B cell (primary cell): ENCODE measurements around the gene WDR70. TPM values are rescaled to one million over a fixed set of nuclear protein-coding genes. Genes with fewer than 3 reads are reported as not detected.

Source experiments
- ATAC-seq: fragments of 200-7000 bp; cut with Tn5 transposase; one replicate; pipeline ENCODE4 v1.10.0; 2021; ENCODE audit warnings: low read depth, mild to moderate bottlenecking, moderate number of reproducible peaks, moderate library complexity
- CTCF ChIA-PET: fragments of 350-600 bp; sonication (Branson Sonifier 250); formaldehyde crosslinking; loops from one replicate; lab custom pipeline; 2021; ENCODE audit warnings: antibody characterized with exemption, inconsistent platforms; lab: Charles Lee
- POLR2A ChIA-PET: fragments of 350-600 bp; sonication (Branson Sonifier 250); formaldehyde crosslinking; loops from one replicate; lab custom pipeline; 2021; ENCODE audit warnings: antibody characterized with exemption; lab: Charles Lee
- DNase-seq: peaks from one replicate; pipeline ENCODE4 v3.0.0; 2013
- H2AFZ ChIP-seq: 2 replicates; pipeline ENCODE4 v1.6.1; 2012; ENCODE audit warnings: mild to moderate bottlenecking, low read depth, low read length; ENCODE audit not compliant: insufficient read depth, poor library complexity, severe bottlenecking
- H3K27ac ChIP-seq, 2 donors: 1 replicate in 1 of 2; 2 replicates in 1 of 2; pipeline ENCODE4 v1.5.1; 2012 to 2013; ENCODE audit warnings: low read length in 2 of 2, mild to moderate bottlenecking in 2 of 2, moderate library complexity in 1 of 2
- H3K27me3 ChIP-seq, 4 experiments: fragments of 200-600 bp in 1 of 4; sonication (generic) in 1 of 4; replicated peaks in 1 of 4; 1 replicate in 2 of 4; 2 replicates in 2 of 4; pipeline versions ENCODE4 v1.6.1 to v1.7.0; 2013 to 2016; ENCODE audit warnings: low read length in 3 of 4, mild to moderate bottlenecking in 2 of 4, mixed read lengths in 1 of 4, moderate library complexity in 1 of 4; ENCODE audit not compliant: insufficient read depth in 4 of 4, control insufficient read depth in 3 of 4; ENCODE audit errors: control extremely low read depth in 1 of 4
- H3K36me3 ChIP-seq, 2 experiments: replicated peaks in 1 of 2; 1 replicate in 1 of 2; 2 replicates in 1 of 2; pipeline versions ENCODE4 v1.6.1 to v1.7.1; 2013; ENCODE audit warnings: low read length in 1 of 2; ENCODE audit not compliant: insufficient read depth in 2 of 2, control insufficient read depth in 1 of 2; ENCODE audit errors: control extremely low read depth in 1 of 2, extremely low read depth in 1 of 2
- H3K4me1 ChIP-seq, 2 donors: fragments of 200-600 bp in 1 of 2; sonication (generic) in 1 of 2; 1 replicate in 1 of 2; 2 replicates in 1 of 2; pipeline versions ENCODE4 v1.5.1 to v1.6.1; 2013 to 2017; ENCODE audit warnings: low read length in 2 of 2; ENCODE audit not compliant: control insufficient read depth in 2 of 2, insufficient read depth in 2 of 2
- H3K4me2 ChIP-seq: replicated peaks from 2 replicates; pipeline ENCODE3; 2012; ENCODE audit warnings: mild to moderate bottlenecking, low read depth, low read length; ENCODE audit not compliant: poor library complexity, severe bottlenecking
- H3K4me3 ChIP-seq, 5 experiments: fragments of 200-600 bp in 1 of 5; sonication (generic) in 1 of 5; 1 replicate in 3 of 5; 2 replicates in 2 of 5; pipeline versions ENCODE4 v1.5.1 to v1.7.0; 2011 to 2016; ENCODE audit warnings: low read length in 4 of 5, mild to moderate bottlenecking in 4 of 5, low read depth in 2 of 5, control low read depth in 1 of 5, moderate library complexity in 1 of 5; ENCODE audit not compliant: insufficient read depth in 1 of 5; ENCODE audit errors: control extremely low read depth in 1 of 5, extremely low read depth in 1 of 5
- H3K79me2 ChIP-seq: fragments of 200-600 bp; sonication (generic); one replicate; pipeline ENCODE4 v1.6.0; 2016; ENCODE audit warnings: low read length; ENCODE audit not compliant: control insufficient read depth, insufficient read depth
- H3K9ac ChIP-seq: fragments of 200-600 bp; sonication (generic); 2 replicates; pipeline ENCODE4 v1.6.1; 2017; ENCODE audit warnings: mild to moderate bottlenecking, low read length, moderate library complexity
- H3K9me3 ChIP-seq, 3 donors: one replicate each; pipeline versions ENCODE4 v1.6.1 to v1.7.1; 2013; ENCODE audit warnings: low read length in 2 of 3; ENCODE audit not compliant: control insufficient read depth in 2 of 3, insufficient read depth in 1 of 3; ENCODE audit errors: control extremely low read depth in 1 of 3
- H4K20me1 ChIP-seq: 2 replicates; pipeline ENCODE4 v1.6.0; 2012; ENCODE audit warnings: mild to moderate bottlenecking, low read length; ENCODE audit not compliant: insufficient read depth, control insufficient read depth, poor library complexity, severe bottlenecking
- H3K27ac Mint-ChIP-seq: one replicate; pipeline ENCODE4 v1.8.0; 2021; ENCODE audit warnings: mixed read lengths
- H3K27me3 Mint-ChIP-seq: one replicate; pipeline ENCODE4 v1.8.0; 2021; ENCODE audit warnings: mixed read lengths
- H3K4me1 Mint-ChIP-seq: one replicate; pipeline ENCODE4 v1.8.0; 2021; ENCODE audit warnings: mixed read lengths
- H3K4me3 Mint-ChIP-seq: one replicate; pipeline ENCODE4 v1.8.0; 2021; ENCODE audit warnings: mixed read lengths
- H3K9me3 Mint-ChIP-seq: one replicate; pipeline ENCODE4 v1.8.0; 2022; ENCODE audit warnings: mixed read lengths; ENCODE audit not compliant: insufficient read depth
- CTCF ChIP-seq: fragments of 200-600 bp; IDR thresholded peaks from one replicate; pipeline ENCODE4 v1.8.0; 2022; ENCODE audit warnings: antibody characterized with exemption, mild to moderate bottlenecking
- EZH2 ChIP-seq: IDR thresholded peaks from 2 replicates; pipeline ENCODE4 v1.6.1; 2012; ENCODE audit warnings: borderline replicate concordance, low read depth, mild to moderate bottlenecking, moderate library complexity, low read length; ENCODE audit not compliant: insufficient read depth, poor library complexity, severe bottlenecking
- WGBS: methylation state at CpG from one replicate; pipeline ENCODE4 v1.1.5; 2013; ENCODE audit warnings: missing lambda C conversion rate; ENCODE audit not compliant: insufficient coverage; 5-methylcytosine and 5-hydroxymethylcytosine counted together
- intact Hi-C: fragments of 100-400 bp; cut with micrococcal nuclease; formaldehyde crosslinking; loops from one replicate; pipeline ENCODE4 v1.10.0; 2022
- polyA plus RNA-seq: library from polyadenylated mRNA; depleted of rRNA; stranded (reverse); fragments of >200 nt; gene quantifications from 2 replicates; pipeline ENCODE4 v1.2.3, GENCODE V29; 2012
- total RNA-seq, 2 donors: library from RNA; stranded (reverse); fragments of 120-200 nt in 1 of 2; gene quantifications; 1 replicate in 1 of 2; 2 replicates in 1 of 2; pipeline versions ENCODE4 v1.2.3 to v1.2.4, GENCODE V29; 2013 to 2022

Gene WDR70
- total and polyA plus RNA-seq, 2 donors (not counting 1 experiment from before 2014, with no cell fraction given) = 12.8 to 46.8 TPM

DNA sequence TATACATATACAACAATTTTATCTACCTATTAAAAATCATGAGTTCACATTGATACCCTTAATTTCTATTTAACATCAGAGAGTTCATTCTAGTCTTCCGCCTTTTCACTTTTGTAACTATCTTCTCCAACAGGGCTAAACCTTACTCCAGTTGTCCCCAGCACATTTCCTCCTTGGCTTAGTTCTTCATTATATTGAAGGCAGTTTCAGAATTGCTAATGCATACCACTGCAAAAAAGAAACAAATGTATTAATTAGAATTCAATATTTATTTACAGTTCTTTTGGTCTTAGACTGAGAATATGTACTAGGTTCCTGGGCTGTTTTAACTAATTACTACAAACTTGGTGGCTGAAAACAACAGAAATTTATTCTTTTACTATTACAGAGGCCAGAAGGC, 132.5 kb downstream of the WDR70 start:
- Mint-ChIP-seq H3K4me3 (no peak overlapping the region), H3K27ac (no peak overlapping the region), H3K9me3 (no peaks in the 10 kb centered on the region), H3K4me1 (no peaks in the 10 kb centered on the region), H3K27me3 (no peaks in the 10 kb centered on the region)
- no peaks in the 10 kb centered on the region for H3K79me2 ChIP-seq
- no peaks in the 10 kb centered on the region for H3K4me1 ChIP-seq
- TF ChIP-seq CTCF = no peak
- TF ChIP-seq EZH2 = no peak
- H3K27ac ChIP-seq = no peak overlapping the region
- H4K20me1 ChIP-seq = no peaks in the 10 kb centered on the region
- H3K27me3 ChIP-seq = no peaks in the 10 kb centered on the region
- intact Hi-C loops = no loop called here
- ATAC-seq = no peak
- WGBS = 100% methylated on average over 1 of the region's 1 CpG
- ChIA-PET CTCF (no interaction called here), POLR2A (no interaction called here)
- peaks cover 0 to 4% (median 0%) of the 10 kb centered on the region in 3 donors for H3K9me3 ChIP-seq
- DNase-seq = no peak
- H3K36me3 ChIP-seq = peaks cover 0 to 2% of the 10 kb centered on the region in 2 experiments
- no peak overlapping the region for H2AFZ ChIP-seq
- no peak overlapping the region for H3K4me2 ChIP-seq
- no peak overlapping the region for H3K4me3 ChIP-seq
- H3K9ac ChIP-seq = no peak overlapping the region

DNA sequence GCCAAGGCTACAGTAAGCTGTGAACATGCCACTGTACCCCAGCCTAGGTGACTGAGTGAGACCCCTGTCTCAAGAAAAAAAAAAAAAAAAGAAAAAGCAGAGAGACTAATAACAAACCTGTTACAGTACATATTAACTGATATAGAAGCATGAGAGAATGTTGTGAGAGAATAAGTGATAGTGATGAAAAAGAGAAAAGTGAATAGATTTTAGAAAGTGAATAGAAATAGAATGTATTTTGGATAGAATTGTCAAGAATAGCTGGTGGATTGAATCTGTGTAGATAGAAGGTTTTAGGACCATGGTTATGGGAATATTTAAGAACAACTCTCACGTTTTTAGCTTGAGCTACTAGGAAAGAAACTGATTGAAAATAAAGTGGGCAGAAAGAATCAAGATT, 135.8 kb downstream of the WDR70 start:
- Histone ChIP-seq H4K20me1 (no peaks in the 10 kb centered on the region), H3K9ac (no peak overlapping the region), H3K79me2 (no peaks in the 10 kb centered on the region), H3K9me3 (peaks cover 0 to 11% (median 0%) of the 10 kb centered on the region in 3 donors), H3K4me1 (no peaks in the 10 kb centered on the region), H3K27me3 (no peaks in the 10 kb centered on the region), H3K36me3 (peaks cover 1 to 2% of the 10 kb centered on the region in 2 experiments), H3K4me2 (no peak overlapping the region), H3K4me3 (no peak overlapping the region), H3K27ac (no peak overlapping the region), H2AFZ (no peak overlapping the region)
- no peaks in the 10 kb centered on the region for H3K27me3 Mint-ChIP-seq
- ChIA-PET POLR2A (interaction anchor here (0.8 kb wide), 1 partner anchor 9 kb away, joined by 8 read pairs; no protein-coding TSS in a partner anchor), CTCF (no interaction called here)
- intact Hi-C loops = no loop called here
- no peak for TF ChIP-seq CTCF
- no peak for TF ChIP-seq EZH2
- no peak overlapping the region for H3K27ac Mint-ChIP-seq
- ATAC-seq (no peak), DNase-seq (no peak)
- no peaks in the 10 kb centered on the region for H3K9me3 Mint-ChIP-seq
- no peaks in the 10 kb centered on the region for H3K4me1 Mint-ChIP-seq
- no peak overlapping the region for H3K4me3 Mint-ChIP-seq
- WGBS = 91% methylated on average over 1 of the region's 1 CpG
